ENCODE measurements around the gene CEP57L1. TPM values are rescaled to one million over a fixed set of nuclear protein-coding genes. Genes with fewer than 3 reads are reported as not detected.
"Not testable (repeated sequence)": the region's sequence is repeated elsewhere in the genome, so short reads cannot be mapped to it uniquely, and the experiment has no call there.

Gene CEP57L1
- total RNA-seq, 1 experiment from 2014 or later, result 29.4 TPM

- 0 out of 2 replicates have a peak, but pooled peaks cover 1% of the 10 kb centered on the region for H3K9me3 ChIP-seq (replicated peaks)
- peaks cover 16% of the 10 kb centered on the region for H3K36me3 ChIP-seq
- H3K27ac ChIP-seq, result peak overlapping the region; percentile 14; the same call in 1 of the 2 replicates
- H3K27me3 ChIP-seq, result no peaks in the 10 kb centered on the region
- no peak overlapping the region for H3K4me3 ChIP-seq
- H3K4me1 ChIP-seq, result peaks cover 14% of the 10 kb centered on the region
- peak; percentile 83 to 88 for DNase-seq
These were observed 10.4 kb downstream of the CEP57L1 start for GRCh38 chr6:109105681-109106080.

GRCh38 chr6:109109663-109110062, 14.4 kb downstream of the CEP57L1 start:
- not testable (repeated sequence) for H3K27ac ChIP-seq; H3K4me3 ChIP-seq; H3K27me3 ChIP-seq; DNase-seq; H3K9me3 ChIP-seq (replicated peaks)
- Histone ChIP-seq H3K4me1 (peaks cover 29% of the 10 kb centered on the region), H3K36me3 (peaks cover 13% of the 10 kb centered on the region)

- not testable (repeated sequence) for H3K4me3 ChIP-seq; H3K9me3 ChIP-seq (replicated peaks); H3K27ac ChIP-seq; H3K27me3 ChIP-seq; H3K36me3 ChIP-seq; DNase-seq
- H3K4me1 ChIP-seq, result peaks cover 23% of the 10 kb centered on the region
These were observed 17.4 kb downstream of the CEP57L1 start for GRCh38 chr6:109112663-109113062.

GRCh38 chr6:109117346-109118035, 22.2 kb downstream of the CEP57L1 start:
- H3K36me3 ChIP-seq, result no peaks in the 10 kb centered on the region
- H3K4me1 ChIP-seq, result peaks cover 47% of the 10 kb centered on the region
- H3K27ac ChIP-seq, result peak overlapping the region; percentile 66
- H3K9me3 ChIP-seq (replicated peaks), result no peaks in the 10 kb centered on the region
- H3K4me3 ChIP-seq, result no peak overlapping the region
- H3K27me3 ChIP-seq, result no peaks in the 10 kb centered on the region
- DNase-seq, result peak in 1 of 2 experiments; percentile 31

- Histone ChIP-seq H3K27me3 (no peaks in the 10 kb centered on the region), H3K27ac (peak overlapping the region; percentile 66), H3K4me3 (peak overlapping the region; percentile 35), H3K9me3 (replicated peaks) (no peaks in the 10 kb centered on the region), H3K36me3 (no peaks in the 10 kb centered on the region), H3K4me1 (peaks cover 42% of the 10 kb centered on the region)
- peak; percentile 68 to 90 for DNase-seq
These were observed 23.0 kb downstream of the CEP57L1 start for GRCh38 chr6:109118337-109118736.

- no peaks in the 10 kb centered on the region for H3K9me3 ChIP-seq (replicated peaks)
- H3K27me3 ChIP-seq, result no peaks in the 10 kb centered on the region
- peak overlapping the region; percentile 35 for H3K4me3 ChIP-seq
- H3K27ac ChIP-seq, result peak overlapping the region; percentile 66
- peak in 1 of 2 experiments; percentile 29 for DNase-seq
- no peaks in the 10 kb centered on the region for H3K36me3 ChIP-seq
- H3K4me1 ChIP-seq, result peaks cover 37% of the 10 kb centered on the region
These were observed 23.6 kb downstream of the CEP57L1 start for GRCh38 chr6:109118871-109119354.

- H3K9me3 ChIP-seq (replicated peaks), result no peaks in the 10 kb centered on the region
- no peak overlapping the region for H3K27ac ChIP-seq
- H3K36me3 ChIP-seq, result no peaks in the 10 kb centered on the region
- no peaks in the 10 kb centered on the region for H3K27me3 ChIP-seq
- H3K4me3 ChIP-seq, result no peak overlapping the region
- H3K4me1 ChIP-seq, result peaks cover 33% of the 10 kb centered on the region
- DNase-seq, result no peak
These were observed 26.1 kb downstream of the CEP57L1 start for GRCh38 chr6:109121411-109121810.

- Histone ChIP-seq H3K27ac (no peak overlapping the region), H3K9me3 (replicated peaks) (no peaks in the 10 kb centered on the region)
- DNase-seq, result no peak
These were observed 28.9 kb downstream of the CEP57L1 start for GRCh38 chr6:109124219-109124618.

GRCh38 chr6:109125504-109125903, 30.2 kb downstream of the CEP57L1 start:
- H3K36me3 ChIP-seq, result no peaks in the 10 kb centered on the region
- peaks cover 6% of the 10 kb centered on the region; the same call in 1 of the 2 replicates for H3K4me1 ChIP-seq
- no peaks in the 10 kb centered on the region for H3K27me3 ChIP-seq
- no peak overlapping the region for H3K4me3 ChIP-seq
- no peak for DNase-seq
- no peaks in the 10 kb centered on the region for H3K9me3 ChIP-seq (replicated peaks)
- no peak overlapping the region for H3K27ac ChIP-seq

More at GRCh38 chr6:109124219-109124618, 28.9 kb downstream of the CEP57L1 start:
- Histone ChIP-seq H3K27me3 (no peaks in the 10 kb centered on the region), H3K4me3 (no peak overlapping the region), H3K4me1 (peaks cover 15% of the 10 kb centered on the region), H3K36me3 (no peaks in the 10 kb centered on the region)

GRCh38 chr6:109130065-109130464, 34.8 kb downstream of the CEP57L1 start:
- Histone ChIP-seq H3K4me3 (no peak overlapping the region), H3K9me3 (replicated peaks) (no peaks in the 10 kb centered on the region; the same call in 1 of the 2 replicates), H3K4me1 (no peaks in the 10 kb centered on the region), H3K36me3 (peaks cover 5% of the 10 kb centered on the region), H3K27me3 (no peaks in the 10 kb centered on the region), H3K27ac (no peak overlapping the region)
- DNase-seq, result no peak

- DNase-seq; H3K9me3 ChIP-seq (replicated peaks); H3K4me1 ChIP-seq; H3K27ac ChIP-seq; H3K4me3 ChIP-seq; H3K27me3 ChIP-seq; H3K36me3 ChIP-seq: not testable (repeated sequence)
These were observed 40.3 kb downstream of the CEP57L1 start for GRCh38 chr6:109135600-109135999.

GRCh38 chr6:109136039-109136438, 40.7 kb downstream of the CEP57L1 start:
- not testable (repeated sequence) for H3K4me3 ChIP-seq; H3K36me3 ChIP-seq; H3K27me3 ChIP-seq; DNase-seq; H3K4me1 ChIP-seq; H3K27ac ChIP-seq; H3K9me3 ChIP-seq (replicated peaks)

- not testable (repeated sequence) for H3K27ac ChIP-seq; H3K4me1 ChIP-seq; H3K4me3 ChIP-seq; H3K9me3 ChIP-seq (replicated peaks); H3K36me3 ChIP-seq; H3K27me3 ChIP-seq; DNase-seq
These were observed 41.2 kb downstream of the CEP57L1 start for GRCh38 chr6:109136530-109136929.

- Histone ChIP-seq H3K4me3 (no peak overlapping the region), H3K27me3 (no peaks in the 10 kb centered on the region), H3K27ac (no peak overlapping the region), H3K4me1 (no peaks in the 10 kb centered on the region), H3K36me3 (no peaks in the 10 kb centered on the region), H3K9me3 (replicated peaks) (peaks cover 4% of the 10 kb centered on the region; the same call in 1 of the 2 replicates)
- DNase-seq, result no peak
These were observed 43.8 kb downstream of the CEP57L1 start for GRCh38 chr6:109139109-109139508.

- not testable (repeated sequence) for H3K27me3 ChIP-seq; H3K4me1 ChIP-seq; DNase-seq; H3K4me3 ChIP-seq; H3K27ac ChIP-seq; H3K9me3 ChIP-seq (replicated peaks); H3K36me3 ChIP-seq
These were observed 46.8 kb downstream of the CEP57L1 start for GRCh38 chr6:109142067-109142466.

- Histone ChIP-seq H3K36me3 (peaks cover 5% of the 10 kb centered on the region; the same call in 1 of the 2 replicates), H3K4me3 (no peak overlapping the region), H3K9me3 (replicated peaks) (0 out of 2 replicates have a peak, but pooled peaks cover 4% of the 10 kb centered on the region), H3K4me1 (no peaks in the 10 kb centered on the region), H3K27ac (no peak overlapping the region), H3K27me3 (no peaks in the 10 kb centered on the region)
- no peak for DNase-seq
These were observed 47.9 kb downstream of the CEP57L1 start for GRCh38 chr6:109143191-109143590.

Measured in SJCRH30 (cell line).